PC-3 (cell line): Measurements from ENCODE around the gene SYNGR4. TPM values are rescaled to one million over a fixed set of nuclear protein-coding genes. Genes with fewer than 3 reads are reported as not detected.

Experiments used
- ATAC-seq: fragments of 200-7000 bp; cut with Tn5 transposase; 2 replicates; pipeline ENCODE4 v1.9.1; 2020; ENCODE audit warnings: mild to moderate bottlenecking, moderate library complexity
- BruUV-seq: library from RNA; stranded (reverse); fragments of 400-500 nt; replicated peaks from 2 replicates; lab custom pipeline; 2021; lab: Mats Ljungman, UMichigan
- CTCF ChIA-PET: fragments of 300-600 bp; sonication (Branson Sonifier 250); formaldehyde crosslinking; loops from one replicate; lab custom pipeline; 2022; ENCODE audit warnings: antibody characterized with exemption; lab: Charles Lee
- POLR2A ChIA-PET: fragments of 300-600 bp; sonication (Branson Sonifier 250); formaldehyde crosslinking; loops from one replicate; lab custom pipeline; 2022; ENCODE audit warnings: antibody characterized with exemption; ENCODE audit not compliant: unreplicated experiment; lab: Charles Lee
- DNase-seq: peaks from one replicate; pipeline ENCODE4 v3.0.0-alpha.2; 2015
- H2AFZ ChIP-seq: fragments of 300-600 bp; sonication (generic); 2 replicates; pipeline ENCODE4 v1.6.0; 2016; ENCODE audit warnings: antibody characterized with exemption, low read length
- H3F3A ChIP-seq: fragments of 300-600 bp; sonication (generic); one replicate; pipeline ENCODE4 v1.6.0; 2017; ENCODE audit warnings: antibody characterized with exemption, low read length, control low read depth, mild to moderate bottlenecking; ENCODE audit not compliant: unreplicated experiment
- H3K27ac ChIP-seq: fragments of 300-600 bp; sonication (generic); 2 replicates; pipeline ENCODE4 v1.5.1; 2016; ENCODE audit warnings: mild to moderate bottlenecking, low read length
- H3K27me3 ChIP-seq: fragments of 300-600 bp; sonication (generic); 2 replicates; pipeline ENCODE4 v1.6.1; 2016; ENCODE audit warnings: low read length, mixed read lengths
- H3K36me3 ChIP-seq: fragments of 300-600 bp; sonication (generic); 2 replicates; pipeline ENCODE4 v1.6.1; 2016; ENCODE audit warnings: low read depth, mixed run types, low read length, mixed read lengths
- H3K4me1 ChIP-seq: fragments of 300-600 bp; sonication (generic); 2 replicates; pipeline ENCODE4 v1.5.1; 2016; ENCODE audit warnings: low read length; ENCODE audit not compliant: insufficient read depth
- H3K4me2 ChIP-seq: fragments of 300-600 bp; sonication (generic); 2 replicates; pipeline ENCODE4 v1.6.0; 2016; ENCODE audit warnings: low read length
- H3K4me3 ChIP-seq: fragments of 300-600 bp; sonication (generic); 2 replicates; pipeline ENCODE4 v1.5.1; 2016; ENCODE audit warnings: mild to moderate bottlenecking, low read length, mixed read lengths
- H3K79me2 ChIP-seq: fragments of 300-600 bp; sonication (generic); 2 replicates; pipeline ENCODE4 v1.6.1; 2017; ENCODE audit warnings: low read length, mixed read lengths
- H3K9ac ChIP-seq: fragments of 300-600 bp; sonication (generic); 2 replicates; pipeline ENCODE4 v1.6.0; 2016; ENCODE audit warnings: mild to moderate bottlenecking, low read length
- H3K9me2 ChIP-seq: fragments of 300-600 bp; sonication (generic); replicated peaks from 2 replicates; pipeline ENCODE4 v1.6.1; 2016; ENCODE audit warnings: mixed run types, low read length, mixed read lengths
- H3K9me3 ChIP-seq: fragments of 300-600 bp; sonication (generic); 2 replicates; pipeline ENCODE4 v1.6.1; 2016; ENCODE audit warnings: low read length, mixed read lengths
- H4K20me1 ChIP-seq: fragments of 300-600 bp; sonication (generic); 2 replicates; pipeline ENCODE4 v1.6.1; 2016; ENCODE audit warnings: low read length, mixed read lengths
- EZH2 ChIP-seq: fragments of 300-600 bp; sonication (generic); IDR thresholded peaks from one replicate; pipeline ENCODE4 v1.6.1; 2017; ENCODE audit warnings: antibody characterized with exemption, mild to moderate bottlenecking, low read length; ENCODE audit not compliant: unreplicated experiment
- EZH2phosphoT487 ChIP-seq: fragments of 300-600 bp; sonication (generic); IDR thresholded peaks from 2 replicates; pipeline ENCODE4 v1.6.1; 2018; ENCODE audit warnings: mild to moderate bottlenecking, antibody characterized with exemption, low read length, borderline replicate concordance
- intact Hi-C: fragments of 100-400 bp; cut with micrococcal nuclease; formaldehyde crosslinking; loops from 2 replicates; pipeline ENCODE4 v1.9.0; 2023
- total RNA-seq: library from RNA; depleted of rRNA; stranded (reverse); fragments of >200 nt; gene quantifications from 2 replicates; pipeline ENCODE4 v1.2.3, GENCODE V29; 2014
- TF ChIP-seq, protein P1 (sequence below): fragments of 300-600 bp; sonication (generic); conservative IDR thresholded peaks from 2 replicates; pipeline ENCODE4 v1.5.1; 2017; ENCODE audit warnings: antibody characterized with exemption, low read depth, mild to moderate bottlenecking, low read length

The SYNGR4 gene
- total RNA-seq, 1 experiment from 2014 or later = not detected

DNA sequence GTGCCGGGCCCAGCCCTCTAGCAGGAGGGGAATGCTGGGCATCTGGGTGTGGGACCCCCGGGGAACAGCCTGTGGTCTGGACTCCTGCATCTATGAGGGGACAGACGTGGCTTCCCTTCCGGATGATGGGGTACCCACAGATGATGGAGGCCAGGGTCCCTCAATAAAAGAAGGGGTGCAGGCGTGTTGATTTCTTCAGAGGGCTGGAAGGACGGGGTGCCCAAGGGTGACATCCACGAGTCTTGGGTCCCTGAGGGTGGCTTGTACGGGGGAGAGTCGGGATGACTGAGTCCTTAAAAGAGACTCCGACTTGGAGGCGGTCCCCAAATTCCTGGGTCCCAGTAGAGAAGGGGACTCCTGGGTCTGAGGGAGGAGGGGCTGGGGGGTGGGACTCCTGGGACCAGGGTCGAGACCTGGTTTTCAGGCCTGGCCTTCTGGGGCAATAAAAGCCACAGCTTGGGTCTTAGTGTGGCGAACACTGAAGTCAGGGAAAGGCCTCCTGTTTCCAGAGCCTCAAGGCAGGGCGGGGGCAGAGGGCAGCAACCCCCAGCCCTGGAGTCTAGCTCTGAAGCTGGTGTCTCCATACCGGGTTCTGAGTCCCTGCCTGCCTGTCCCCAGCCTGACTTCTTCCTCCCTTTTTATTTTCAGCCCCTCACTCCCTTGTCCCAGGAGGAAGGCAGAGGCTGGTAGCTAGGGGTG is 28.8 kb downstream of the SYNGR4 start:
- no peak for ATAC-seq
- no peak overlapping the region for H3K9ac ChIP-seq
- peaks cover 7% of the 10 kb centered on the region for H3K4me1 ChIP-seq
- no peak overlapping the region for H3K27ac ChIP-seq
- H3K9me3 ChIP-seq = no peaks in the 10 kb centered on the region
- H3K4me2 ChIP-seq = peak overlapping the region; percentile 92
- H3K4me3 ChIP-seq = peak overlapping the region; percentile 65; the same call in 1 of the 2 replicates
- intact Hi-C loops = loop anchor here (5.0 kb wide), 1 partner anchor 54 kb away; the partner anchor contains the start of gene GRWD1
- H3F3A ChIP-seq = no peaks in the 10 kb centered on the region
- H3K9me2 ChIP-seq = no peaks in the 10 kb centered on the region
- DNase-seq = no peak
- ChIA-PET POLR2A (interaction anchor here (0.6 kb wide), 1 partner anchor 40 kb away, joined by 4 read pairs; no protein-coding TSS in a partner anchor), CTCF (no interaction called here)
- no peaks in the 10 kb centered on the region for H4K20me1 ChIP-seq
- TF ChIP-seq EZH2 = no peak
- no peak for TF ChIP-seq EZH2phosphoT487
- TF ChIP-seq, protein P1, sequence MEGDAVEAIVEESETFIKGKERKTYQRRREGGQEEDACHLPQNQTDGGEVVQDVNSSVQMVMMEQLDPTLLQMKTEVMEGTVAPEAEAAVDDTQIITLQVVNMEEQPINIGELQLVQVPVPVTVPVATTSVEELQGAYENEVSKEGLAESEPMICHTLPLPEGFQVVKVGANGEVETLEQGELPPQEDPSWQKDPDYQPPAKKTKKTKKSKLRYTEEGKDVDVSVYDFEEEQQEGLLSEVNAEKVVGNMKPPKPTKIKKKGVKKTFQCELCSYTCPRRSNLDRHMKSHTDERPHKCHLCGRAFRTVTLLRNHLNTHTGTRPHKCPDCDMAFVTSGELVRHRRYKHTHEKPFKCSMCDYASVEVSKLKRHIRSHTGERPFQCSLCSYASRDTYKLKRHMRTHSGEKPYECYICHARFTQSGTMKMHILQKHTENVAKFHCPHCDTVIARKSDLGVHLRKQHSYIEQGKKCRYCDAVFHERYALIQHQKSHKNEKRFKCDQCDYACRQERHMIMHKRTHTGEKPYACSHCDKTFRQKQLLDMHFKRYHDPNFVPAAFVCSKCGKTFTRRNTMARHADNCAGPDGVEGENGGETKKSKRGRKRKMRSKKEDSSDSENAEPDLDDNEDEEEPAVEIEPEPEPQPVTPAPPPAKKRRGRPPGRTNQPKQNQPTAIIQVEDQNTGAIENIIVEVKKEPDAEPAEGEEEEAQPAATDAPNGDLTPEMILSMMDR = no peak
- no TSS peak for BruUV-seq
- H2AFZ ChIP-seq = peak overlapping the region; percentile 76
- H3K27me3 ChIP-seq = no peaks in the 10 kb centered on the region; the same call in 1 of the 2 replicates
- H3K36me3 ChIP-seq = peaks cover 3% of the 10 kb centered on the region; the same call in 1 of the 2 replicates
- peaks cover 24% of the 10 kb centered on the region for H3K79me2 ChIP-seq

DNA sequence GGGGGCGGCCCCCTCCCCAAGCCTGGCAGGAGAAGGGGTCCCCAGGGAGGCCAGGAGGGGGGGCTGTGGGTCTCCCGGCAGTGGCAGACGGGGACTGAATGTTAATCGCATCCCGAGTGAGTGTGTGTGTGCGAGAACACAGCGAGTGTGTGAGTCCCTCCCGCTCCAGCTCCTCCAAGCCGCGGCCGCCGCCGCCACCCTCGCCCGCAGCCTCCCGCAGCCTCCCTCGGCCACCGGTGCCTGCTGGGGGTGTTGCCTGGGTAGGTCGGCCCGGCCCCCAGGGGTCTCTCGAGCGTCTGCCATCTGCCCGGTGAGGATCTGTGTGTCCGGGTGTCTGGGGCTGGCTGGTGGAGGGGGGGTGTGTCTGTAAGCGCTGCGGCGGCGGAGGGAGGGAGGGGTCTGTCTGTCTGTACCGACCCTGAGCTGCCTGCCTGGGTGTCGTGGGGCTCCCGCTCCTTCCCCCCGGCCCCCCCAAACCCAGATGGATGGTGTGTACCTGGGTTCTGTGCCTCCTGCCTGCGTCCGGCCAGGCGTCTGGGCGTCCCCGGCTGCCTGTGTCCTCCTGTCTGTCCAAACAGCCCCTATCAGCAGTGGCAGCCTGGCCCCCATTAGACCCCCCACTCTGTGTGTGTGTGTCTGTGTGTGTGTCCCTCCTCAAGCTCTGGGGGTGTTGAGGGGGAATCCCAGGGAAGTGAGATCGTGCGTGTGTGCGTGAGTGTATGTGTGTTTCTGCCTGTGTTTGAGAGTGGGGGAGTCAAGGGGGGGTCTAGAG is 29.6 kb downstream of the SYNGR4 start, which contains the start of gene GRIN2D:
Gene GRIN2D (plus strand): TSS at position 110 of the 772 bp plus-strand sequence. CDS start 4,725 bp downstream, outside the sequence.
- Histone ChIP-seq H3K4me1 (peaks cover 9% of the 10 kb centered on the region), H3K4me2 (peak within 1 kb of the TSS; percentile 92), H3K27me3 (no peaks in the 10 kb centered on the region; the same call in 1 of the 2 replicates), H3K79me2 (peaks cover 22% of the 10 kb centered on the region), H3K27ac (no peak within 1 kb of the TSS), H3K9me3 (no peaks in the 10 kb centered on the region), H3K9me2 (no peaks in the 10 kb centered on the region), H3K36me3 (no peaks in the 10 kb centered on the region; the same call in 1 of the 2 replicates), H4K20me1 (no peaks in the 10 kb centered on the region), H3K4me3 (peak within 1 kb of the TSS; percentile 65), H3K9ac (no peak within 1 kb of the TSS), H3F3A (no peaks in the 10 kb centered on the region), H2AFZ (peak within 1 kb of the TSS; percentile 76)
- no TSS peak for BruUV-seq
- DNase-seq (peak; percentile 26), ATAC-seq (peak; percentile 9; the same call in 1 of the 2 replicates)
- CTCF ChIA-PET = no interaction called here
- POLR2A ChIA-PET = interaction anchor here (0.6 kb wide), 1 partner anchor 41 kb away, joined by 4 read pairs; no protein-coding TSS in a partner anchor
- intact Hi-C loops = loop anchor here (5.0 kb wide), 1 partner anchor 54 kb away; the partner anchor contains the start of gene GRWD1
- no peak for TF ChIP-seq EZH2
- TF ChIP-seq, protein P1 = no peak; the same call in 1 of the 2 replicates
- TF ChIP-seq EZH2phosphoT487 = no peak
